Right hindlimb (tissue), 1 donor: Measurements from ENCODE around the gene ADAMTS2.
A peak's percentile ranks its signal among the peaks of the same experiment; 100 is the strongest.

ENCODE experiments used
- DNase-seq: peaks from one replicate; pipeline ENCODE4 v3.0.0-alpha.2; 2018

The ADAMTS2 gene

DNA sequence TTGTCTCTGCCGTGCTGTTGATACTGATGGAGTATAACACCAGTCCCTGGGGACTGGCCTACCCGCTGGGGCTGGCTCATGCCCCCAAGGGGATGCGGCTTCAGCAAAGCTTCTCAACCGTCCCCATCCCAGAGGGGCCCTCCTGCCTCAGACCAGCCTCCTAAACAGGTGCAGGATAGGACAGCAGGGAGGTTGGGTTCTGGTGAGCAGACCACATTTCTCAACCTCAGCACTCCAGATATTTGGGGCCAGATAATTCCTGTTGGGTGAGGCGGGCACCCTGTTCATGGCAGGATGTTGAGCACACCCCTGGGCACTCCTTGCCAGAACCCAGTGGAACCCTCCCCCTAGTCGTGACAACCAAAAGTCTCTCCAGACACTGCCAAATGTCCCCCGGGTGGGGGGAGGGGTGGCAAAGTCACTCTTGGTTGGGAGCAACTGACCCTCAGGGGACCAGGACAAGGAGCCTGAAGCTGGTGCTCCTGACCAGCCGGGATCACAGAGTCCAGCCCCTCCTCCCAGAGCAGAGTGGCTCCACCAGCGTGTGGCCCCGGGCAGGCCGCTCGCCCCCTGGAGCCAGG is 177.3 kb downstream of the ADAMTS2 start:
- DNase-seq, result peak; percentile 19

DNA sequence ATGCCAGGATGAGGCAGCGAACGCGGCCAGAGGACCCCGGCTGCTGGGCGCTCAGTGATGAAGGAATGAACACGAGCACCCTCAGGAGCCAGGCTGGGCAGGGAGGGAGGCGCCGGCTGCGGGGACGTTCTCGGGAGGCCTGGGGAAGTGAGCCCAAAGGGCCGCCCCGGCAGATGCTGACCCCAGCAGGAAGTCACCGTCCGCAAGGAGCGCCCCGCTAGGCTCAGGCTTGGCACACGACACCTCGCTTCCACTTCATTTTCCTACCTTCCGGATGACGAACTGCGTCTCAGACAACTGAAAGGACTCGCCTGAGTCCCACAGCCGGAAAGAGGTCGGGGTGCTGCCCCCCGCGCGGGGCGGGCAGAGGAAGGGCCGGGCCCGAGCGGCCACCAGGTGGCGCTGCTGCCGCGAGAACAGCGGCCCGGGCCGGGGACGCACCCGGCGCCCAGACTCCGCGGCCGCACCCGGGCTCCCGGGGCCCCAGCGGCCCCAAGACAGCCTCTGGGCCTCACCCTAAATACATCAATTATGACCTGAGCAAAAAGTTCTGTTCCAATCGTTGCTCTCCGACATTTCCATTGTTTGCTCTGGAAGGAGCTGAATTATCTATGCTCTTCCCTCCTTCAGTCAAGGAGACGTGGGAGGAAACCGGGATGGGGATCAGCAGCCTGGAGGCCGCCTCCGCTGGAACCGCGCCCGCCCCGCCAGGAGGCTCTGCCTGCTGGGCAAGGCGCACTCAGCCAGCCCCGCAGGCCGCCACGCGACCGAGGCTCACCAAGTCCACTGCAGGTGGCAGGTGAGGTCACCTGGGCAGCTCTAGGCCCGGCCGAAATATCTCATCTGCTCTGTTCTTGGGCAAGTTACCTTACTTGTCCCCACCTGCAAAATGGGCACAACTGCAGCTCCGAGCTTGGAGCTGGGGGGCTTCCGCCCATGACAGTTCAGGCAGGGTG is 178.1 kb downstream of the ADAMTS2 start:
- peak; percentile 67 for DNase-seq

DNA sequence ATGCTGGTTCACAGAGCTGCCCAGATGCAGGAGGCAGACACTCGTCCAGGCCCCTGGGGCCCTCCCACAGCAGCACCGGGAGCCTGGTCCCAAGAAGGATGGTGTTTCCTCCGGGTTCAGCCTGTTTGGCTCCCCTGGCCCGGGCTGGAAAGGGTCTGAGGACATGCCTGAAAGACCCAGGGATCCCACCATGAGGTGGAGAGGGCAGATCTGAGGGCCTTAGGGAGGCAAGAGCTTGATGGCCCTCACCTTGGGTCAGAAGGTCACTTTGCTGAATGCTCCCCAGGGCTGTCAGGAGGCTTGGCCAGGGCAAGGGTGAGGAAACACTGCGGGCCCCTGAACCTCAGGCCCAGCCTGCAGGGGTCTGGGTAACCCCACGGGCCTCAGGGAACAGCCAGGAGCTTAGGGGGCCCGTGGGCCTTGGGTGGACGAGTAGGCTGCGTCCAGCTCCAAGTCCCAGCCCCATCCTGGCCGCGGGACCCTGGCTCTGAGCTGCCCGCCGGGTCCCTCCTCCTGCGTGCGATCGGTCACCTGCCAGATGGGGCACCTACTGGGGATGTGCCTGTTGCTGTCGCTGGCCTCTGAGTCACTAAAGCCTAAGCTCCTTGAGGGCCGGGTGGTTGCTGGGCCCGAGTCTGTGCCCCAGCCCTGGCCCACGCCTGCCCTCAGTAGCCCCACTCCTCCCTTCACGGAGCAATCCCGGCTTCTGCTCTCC is 178.9 kb downstream of the ADAMTS2 start:
- no peak for DNase-seq

DNA sequence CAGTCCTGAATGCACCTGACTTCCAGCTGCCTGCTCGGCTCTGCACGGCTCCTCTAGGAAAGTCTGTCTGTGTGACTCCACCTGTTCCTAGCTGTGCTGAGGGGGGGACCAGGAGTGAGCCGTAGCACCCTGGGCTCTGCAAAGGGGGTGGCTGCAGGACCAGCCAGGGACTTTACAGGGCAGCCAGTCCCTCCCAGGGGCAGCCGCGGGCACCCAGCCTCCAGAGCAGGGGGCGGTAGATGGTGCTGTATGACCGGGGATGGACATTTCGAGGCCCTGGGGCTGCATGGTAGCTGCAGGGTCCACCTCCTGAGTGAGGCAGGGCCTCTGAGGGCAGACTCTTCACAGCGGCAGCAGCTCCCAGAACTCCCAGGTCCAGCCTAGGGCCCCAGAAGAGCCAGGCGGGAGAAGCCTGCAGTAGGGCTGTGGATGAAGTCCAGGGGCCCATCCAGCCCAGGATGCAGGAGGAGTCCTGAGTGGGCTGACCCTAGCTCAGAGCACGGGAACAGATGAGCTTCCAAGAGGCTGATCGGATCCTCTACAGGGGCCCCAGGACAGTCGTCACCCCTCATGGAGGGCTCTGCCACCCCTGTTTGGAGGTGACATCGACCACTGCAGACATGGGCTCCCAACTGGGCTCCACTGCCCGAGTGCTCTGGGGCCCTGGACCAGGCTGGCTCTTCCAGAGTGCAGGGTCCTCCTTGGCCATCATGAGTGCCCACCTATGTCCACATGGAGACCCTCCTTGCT is 179.7 kb downstream of the ADAMTS2 start:
- DNase-seq, result no peak

DNA sequence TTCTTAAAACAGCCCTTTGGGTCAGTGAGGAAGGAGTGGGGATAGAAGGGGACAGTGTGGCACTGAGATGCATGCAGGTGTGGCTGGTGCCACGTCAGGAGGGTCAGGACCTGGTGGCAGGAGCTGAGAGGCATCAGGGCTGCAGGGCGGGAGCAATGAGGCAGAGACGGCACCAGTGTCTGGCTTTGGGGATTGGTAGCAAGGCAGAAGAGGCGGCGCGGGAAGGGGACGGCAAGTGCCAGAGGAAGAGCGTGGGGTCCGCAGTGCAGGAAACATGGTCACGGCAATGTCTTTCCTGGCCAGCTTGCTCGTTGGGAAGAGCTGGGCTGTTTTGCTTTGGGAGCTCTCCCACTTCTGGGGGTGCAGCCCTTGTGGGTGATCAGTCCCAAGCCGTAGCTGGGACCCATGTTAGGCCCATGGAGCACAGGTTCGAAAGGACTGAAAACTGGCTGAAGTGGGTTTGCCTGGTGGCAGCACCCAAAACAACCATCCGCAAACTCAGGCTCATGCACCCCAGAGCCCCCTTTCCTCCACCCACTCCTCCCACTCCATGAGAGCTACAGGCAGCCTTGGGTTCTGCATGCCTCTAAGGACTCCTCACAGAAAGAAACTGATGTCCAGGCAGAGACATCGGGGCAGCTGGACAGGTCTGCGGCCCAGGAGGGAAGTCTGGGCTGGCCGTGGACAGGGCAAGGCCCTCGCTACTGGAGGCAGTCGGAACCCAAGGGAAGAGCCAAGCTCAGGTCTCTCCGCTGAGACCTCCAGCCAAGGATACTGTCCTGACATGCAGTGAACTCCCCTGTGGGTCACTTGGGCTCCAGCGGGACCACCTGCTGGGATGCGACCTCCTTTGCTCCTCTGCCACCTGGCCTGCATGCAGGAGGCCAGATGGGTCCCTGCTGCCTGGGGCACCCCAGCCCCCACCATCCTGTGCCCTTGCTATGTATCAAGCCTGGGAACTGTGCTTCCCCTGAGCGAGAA is 180.6 kb downstream of the ADAMTS2 start:
- DNase-seq, result peak; percentile 11

DNA sequence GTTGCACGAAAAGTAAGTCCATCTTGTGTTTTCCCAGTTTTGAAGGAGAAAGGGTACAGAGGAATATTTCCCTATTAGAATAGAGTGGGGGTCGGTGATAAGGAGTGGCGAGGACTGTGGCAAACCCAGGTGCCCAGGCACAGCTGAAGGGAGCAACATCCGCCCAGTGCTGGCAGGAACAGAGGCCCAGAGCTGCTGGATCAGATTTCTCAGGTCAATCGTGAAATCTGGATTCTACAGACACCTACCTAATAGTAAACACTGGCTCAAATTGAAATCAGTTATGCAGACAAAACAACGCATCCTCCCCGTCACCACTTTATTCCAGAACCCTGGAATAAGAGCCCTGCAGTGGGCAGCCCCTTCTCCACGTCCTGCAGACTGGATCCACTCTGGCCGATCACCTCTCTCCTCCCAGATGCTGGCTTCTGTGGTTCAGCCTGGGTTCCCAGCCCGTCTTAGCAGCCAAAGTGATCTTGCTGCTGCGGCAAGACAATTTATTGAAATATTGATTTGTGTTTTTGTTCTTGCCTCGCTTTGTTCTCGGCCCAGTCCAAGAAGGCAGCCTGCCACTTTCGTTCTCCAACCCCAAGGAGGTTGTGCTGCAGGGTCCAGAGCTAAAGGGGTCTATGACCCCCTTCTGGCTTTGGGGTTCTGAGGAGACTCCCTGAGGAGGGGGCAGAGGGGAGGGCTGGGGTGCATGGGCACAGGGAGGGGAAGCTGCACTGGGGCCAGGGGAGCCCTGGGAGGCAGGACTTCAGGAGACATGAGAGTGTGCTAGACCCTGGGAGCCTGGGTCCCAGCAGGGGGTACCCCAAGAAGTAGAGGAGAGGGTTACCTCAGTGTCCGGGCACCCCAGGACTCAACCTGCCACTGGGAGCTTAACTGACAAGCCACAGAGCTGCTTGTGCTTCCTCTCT is 181.8 kb downstream of the ADAMTS2 start:
- no peak for DNase-seq

DNA sequence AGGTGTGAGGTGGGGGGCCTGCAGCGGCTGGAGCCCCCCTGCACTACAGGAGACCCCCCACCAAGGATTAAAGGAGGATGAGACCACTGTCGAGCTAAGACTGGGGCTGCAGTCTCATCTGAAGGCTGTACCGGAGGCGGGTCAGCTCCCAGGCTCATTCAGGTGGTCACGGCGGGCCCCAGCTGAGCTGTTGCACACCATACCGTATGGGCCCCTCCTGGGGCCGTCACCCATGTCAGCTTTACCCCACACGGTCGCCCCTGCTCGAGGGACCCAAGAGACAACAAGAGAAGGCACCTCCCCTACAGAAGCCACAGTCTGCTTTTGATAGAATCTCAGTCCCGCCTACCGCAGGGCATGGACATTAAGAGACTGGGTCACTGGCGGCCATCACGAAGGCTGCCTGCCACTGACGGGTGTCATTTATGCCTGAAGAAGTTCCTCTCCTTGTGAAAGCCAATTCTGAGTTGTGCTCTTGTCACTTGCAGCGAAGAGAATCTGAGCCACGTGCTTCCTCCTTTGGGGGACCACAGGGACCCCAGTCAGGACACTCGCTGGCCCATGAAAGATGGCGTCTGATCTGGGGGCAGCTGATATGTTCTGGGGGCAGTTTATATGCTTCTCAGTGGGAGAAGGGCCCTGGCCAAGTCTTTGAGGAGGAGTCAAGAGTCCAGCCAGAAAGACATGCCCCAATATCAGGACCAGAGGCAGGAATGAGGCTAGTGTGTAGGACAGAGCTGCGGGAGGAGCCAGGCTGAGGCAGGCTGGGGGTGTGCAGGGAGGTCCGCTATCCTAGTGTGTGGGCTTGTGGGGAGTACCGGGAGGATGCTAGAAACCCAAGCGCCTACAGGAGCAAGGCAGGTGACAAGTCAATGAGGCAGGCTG is 182.7 kb downstream of the ADAMTS2 start:
- DNase-seq, result peak; percentile 12

DNA sequence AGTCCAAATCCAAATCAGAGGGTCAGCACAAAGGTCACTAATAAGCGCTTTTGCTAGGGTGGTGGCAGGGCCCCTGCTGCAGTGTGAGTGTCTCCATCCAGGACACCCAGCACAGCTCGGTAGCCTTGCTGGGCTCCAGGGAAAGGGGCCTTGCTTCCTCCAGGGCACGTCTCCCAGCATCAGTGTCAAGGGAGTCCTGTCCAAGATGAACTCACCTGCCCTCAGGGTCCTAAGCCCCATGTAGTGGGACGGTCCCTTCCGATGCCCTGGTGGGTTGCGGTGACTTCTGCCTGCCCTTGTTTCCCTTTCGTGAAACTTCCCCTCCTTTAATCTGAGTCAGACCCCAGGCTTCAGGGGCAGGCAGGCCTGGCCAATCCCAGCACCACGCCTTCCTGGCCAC is 183.4 kb downstream of the ADAMTS2 start:
- DNase-seq, result no peak

DNA sequence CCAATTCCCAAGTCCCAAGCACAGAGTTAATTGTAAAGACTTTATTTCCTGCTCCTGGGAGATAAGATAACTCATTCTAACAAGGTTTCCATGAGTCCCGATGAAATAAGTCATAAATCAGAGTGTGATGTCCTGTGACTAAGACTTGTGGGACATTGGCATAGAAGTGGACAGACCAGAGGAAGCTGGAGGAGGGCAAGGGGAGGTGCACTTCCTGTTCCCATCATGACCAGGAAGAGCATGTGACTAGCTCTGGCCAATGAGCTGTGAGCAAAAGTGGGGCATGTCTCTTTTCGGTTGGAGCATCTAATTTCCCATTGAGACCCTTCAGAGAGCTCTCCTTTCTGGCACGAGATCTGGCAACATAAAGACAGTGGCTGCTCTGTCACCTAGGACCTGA is 184.7 kb downstream of the ADAMTS2 start:
- DNase-seq, result no peak

DNA sequence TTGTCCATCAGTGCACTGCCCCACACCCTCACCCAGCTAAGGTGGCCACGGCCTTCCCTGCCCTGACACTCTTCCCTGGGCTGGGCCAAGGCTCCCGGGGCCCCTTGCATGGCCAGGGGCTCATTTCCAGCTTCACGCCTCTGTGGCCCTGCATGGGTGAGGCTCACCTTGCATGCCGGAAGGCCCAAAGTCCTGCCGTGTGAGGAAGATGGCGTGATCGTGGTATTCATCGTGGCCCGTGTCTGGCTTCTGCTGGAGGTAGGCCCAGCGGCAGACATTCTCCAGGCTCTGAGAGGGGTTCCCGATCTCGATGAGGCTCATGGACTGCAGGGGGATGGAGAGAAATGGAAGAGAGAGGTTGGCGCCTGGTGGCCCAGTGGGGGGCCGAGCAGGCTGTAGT is 186.7 kb downstream of the ADAMTS2 start:
- no peak for DNase-seq

DNA sequence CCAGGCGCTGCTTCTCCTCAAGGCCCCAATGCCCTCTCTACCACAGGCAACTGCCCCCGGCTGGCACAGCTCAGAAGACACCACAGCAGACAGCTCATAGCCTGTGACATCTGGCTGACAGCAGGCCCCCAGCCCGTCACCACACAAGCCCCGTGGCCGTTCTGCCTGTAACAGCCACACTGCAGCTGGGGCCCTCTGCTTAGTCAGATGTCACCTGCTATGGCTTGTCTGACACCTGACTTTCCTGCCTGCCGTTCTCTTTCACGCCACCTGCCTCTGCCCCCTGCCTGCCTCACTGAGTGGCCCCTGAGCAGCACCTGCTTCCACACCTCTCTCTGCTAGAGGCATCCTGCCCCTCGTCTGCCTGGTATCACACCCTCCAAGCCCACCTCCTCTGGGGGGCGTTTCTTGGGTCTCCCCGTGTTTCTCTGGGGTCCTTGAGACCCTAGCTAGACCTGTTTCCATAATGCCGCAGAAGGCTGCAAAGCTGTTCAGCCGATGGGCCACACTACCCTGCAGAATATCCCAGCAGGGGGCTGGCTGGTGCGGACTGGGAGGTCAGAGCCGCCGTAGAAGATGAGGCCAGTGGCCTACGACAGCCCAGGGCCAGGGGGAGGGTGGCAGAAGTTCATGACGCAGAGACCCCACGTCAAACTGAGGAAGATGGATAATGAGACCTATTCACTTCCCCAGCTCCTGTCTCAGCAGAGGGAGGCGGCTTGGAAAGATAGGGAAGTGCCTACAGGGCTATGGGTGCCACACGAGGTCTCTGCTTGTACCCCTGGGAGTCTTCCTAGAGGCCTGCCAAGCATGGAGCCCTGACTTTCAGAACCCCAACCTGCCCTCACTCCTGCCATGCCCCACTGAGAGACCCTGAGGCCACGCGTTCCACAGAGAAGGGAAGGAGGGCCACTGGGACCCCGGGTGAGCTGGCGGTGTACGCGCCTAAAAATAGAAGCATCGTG is 190.0 kb downstream of the ADAMTS2 start:
- DNase-seq, result no peak

DNA sequence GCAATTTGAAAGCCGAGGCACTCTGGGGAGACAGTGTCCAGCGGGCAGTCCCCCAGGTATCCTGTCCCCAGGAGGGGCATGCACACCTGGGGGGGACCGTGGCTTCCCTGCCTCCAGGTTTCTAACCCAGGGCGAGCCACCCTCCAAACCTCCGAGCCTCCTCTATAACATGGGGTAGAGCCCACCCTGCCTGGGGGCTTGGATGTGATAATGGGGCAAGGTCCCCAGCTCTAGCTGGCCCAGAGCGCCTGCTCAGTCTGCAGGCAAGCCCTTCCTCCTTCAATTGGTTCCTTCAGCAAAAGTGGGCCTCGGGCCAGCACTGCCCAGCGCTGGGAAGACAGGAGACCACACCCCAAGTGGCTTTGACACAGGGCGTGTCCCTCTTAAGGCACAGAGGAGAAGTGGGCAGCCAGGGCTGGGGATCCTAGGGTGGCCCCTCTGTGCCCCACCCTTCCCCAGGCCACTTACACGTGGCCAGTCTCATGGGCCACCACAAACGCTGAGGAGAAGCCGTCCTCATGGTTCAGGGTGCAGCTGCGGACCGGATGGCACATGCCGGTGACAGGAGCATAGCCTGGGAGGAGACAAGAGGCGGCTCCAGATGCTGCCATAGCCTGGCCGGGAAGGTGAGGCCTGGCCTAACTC is 190.8 kb downstream of the ADAMTS2 start:
- DNase-seq, result no peak

DNA sequence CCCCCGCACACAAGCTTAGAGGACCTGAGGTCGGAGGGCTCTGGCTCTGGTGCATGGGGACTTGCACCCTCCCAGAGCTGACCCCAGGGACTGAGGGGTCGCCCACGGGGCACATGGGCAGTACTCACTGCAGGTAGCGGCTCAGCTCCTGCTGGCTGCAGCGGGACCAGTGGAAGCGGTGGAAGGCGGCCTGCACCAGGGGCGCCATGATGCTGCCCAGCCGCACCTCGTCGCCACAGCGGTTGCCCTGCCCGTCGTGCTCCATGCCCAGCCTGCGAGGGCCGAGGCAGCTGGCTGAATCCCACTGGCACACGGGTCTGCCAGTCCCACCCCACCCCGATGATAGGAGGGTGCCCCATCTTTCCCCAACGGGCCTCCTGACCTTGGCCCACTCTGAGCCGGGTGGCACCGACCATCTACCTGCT is 191.3 kb downstream of the ADAMTS2 start:
- DNase-seq, result no peak

DNA sequence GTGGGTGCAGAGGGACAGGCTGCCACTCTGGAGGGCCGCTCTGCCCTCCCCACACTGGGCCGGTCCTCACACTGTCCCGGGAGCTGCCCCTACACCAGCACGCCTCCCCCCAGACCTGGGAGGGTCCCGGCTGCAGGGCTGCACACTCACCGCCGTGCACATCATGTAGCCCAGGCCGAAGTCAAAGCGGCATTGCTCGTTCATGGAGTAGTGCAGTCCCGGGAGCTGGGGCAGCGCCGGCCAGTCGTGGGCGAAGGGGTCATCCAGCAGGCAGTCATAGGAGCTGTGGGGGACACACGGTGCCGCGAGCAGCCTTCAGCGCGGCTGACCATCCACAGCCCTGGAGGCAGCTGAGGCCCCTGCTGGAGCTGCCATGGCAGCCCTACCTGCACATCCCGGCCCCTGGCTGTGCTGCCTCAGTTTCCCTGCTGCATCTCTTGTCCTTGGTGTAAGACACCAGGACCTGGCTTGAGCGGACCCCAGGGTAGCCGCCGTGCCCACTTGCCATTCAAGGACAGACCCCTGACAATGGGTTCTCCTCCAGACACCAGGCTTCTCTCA is 191.8 kb downstream of the ADAMTS2 start:
- no peak for DNase-seq

DNA sequence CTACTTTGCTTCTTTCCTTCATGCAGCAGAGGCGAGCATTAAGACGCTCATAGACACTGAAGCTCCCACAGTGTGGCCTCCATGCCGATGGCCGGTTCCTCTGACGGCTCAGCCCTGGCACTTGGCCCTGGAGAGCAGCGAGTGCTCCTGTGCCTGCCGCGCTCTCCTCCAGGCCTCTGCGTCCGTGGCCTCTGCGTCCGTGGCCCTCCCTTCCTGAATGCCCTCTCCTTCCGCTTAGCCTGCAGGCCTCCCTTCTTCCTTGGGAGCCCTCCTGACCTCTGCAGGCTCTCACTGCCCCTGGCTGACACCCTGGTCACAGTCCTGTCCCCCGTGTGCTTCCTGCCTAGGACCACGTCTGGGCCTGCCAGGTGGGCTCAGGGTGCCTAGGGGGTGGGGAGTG is 192.3 kb downstream of the ADAMTS2 start:
- DNase-seq, result no peak

DNA sequence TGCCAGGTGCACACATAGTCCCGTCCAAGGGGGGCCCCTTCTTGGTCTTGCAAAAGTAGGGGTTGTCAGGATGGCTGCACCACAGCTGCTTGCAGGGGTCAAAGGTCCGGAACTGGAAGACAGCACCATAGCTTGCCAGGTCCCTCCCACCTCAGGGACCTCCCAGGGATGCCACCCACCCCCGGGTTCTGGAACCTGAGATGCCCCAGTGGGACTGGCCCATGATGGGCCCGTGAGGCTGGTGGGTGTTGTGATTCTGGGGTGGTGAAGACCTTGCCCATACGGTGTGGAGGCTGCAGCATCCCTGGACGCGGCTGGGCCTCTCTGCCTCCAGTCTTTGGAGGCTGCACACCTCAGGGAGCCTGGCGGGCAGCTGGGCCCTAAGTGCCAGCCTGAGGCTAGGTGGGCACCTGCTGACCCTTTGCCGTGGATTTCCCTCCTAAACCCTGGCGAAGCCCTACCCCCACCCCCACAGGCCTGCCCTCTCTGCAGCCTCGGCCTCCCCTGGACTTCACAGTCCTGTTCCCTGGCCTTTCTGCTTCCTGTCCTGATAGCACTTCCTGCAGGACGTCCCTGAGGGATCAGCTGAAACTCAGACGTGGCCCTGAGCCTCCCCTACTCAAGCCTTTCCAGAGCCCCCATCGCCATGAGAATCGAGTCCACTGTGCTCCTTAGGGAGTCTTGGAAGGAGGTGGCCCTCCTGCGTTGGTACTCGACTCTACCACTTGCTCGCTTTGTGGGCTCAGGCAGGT is 192.9 kb downstream of the ADAMTS2 start:
- DNase-seq, result no peak
